Hepatocyte (in vitro differentiated cells): ENCODE data around the gene NETO1.

Experiments used
- EZH2 ChIP-seq: fragments of 200-600 bp; sonication (generic); IDR thresholded peaks from 2 replicates; pipeline ENCODE4 v1.6.1; 2016; ENCODE audit warnings: antibody characterized with exemption, mild to moderate bottlenecking, borderline replicate concordance
- EZH2phosphoT487 ChIP-seq: fragments of 200-600 bp; sonication (generic); IDR thresholded peaks from one replicate; pipeline ENCODE4 v1.6.1; 2018; ENCODE audit warnings: antibody characterized with exemption, mild to moderate bottlenecking, low read depth, moderate library complexity; ENCODE audit not compliant: unreplicated experiment, severe bottlenecking
- TF ChIP-seq, protein P1 (sequence below): fragments of 200-600 bp; sonication (generic); IDR thresholded peaks from 2 replicates; pipeline ENCODE4 v1.5.1; 2016; ENCODE audit warnings: antibody characterized with exemption, mild to moderate bottlenecking; ENCODE audit not compliant: poor library complexity

DNA sequence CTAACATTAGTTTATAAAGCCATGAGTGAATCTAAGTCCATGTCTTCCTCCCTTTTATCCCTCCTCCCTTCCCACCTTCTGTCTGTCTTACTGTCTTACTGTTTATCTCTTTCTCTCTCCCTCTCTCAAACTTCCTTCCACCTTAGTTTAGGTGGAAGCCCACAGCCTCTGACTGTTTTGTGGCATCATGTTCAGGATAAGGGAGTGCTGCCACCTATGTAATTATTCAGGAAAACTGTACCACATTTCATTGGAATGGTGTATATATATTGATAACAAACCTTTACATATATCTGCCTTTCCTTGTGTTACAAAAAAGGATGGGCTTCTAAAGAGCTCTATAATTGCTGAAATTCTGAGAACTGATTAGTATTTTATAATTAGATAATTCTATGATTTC lies 48.7 kb downstream of the NETO1 start:
- TF ChIP-seq, protein P1, sequence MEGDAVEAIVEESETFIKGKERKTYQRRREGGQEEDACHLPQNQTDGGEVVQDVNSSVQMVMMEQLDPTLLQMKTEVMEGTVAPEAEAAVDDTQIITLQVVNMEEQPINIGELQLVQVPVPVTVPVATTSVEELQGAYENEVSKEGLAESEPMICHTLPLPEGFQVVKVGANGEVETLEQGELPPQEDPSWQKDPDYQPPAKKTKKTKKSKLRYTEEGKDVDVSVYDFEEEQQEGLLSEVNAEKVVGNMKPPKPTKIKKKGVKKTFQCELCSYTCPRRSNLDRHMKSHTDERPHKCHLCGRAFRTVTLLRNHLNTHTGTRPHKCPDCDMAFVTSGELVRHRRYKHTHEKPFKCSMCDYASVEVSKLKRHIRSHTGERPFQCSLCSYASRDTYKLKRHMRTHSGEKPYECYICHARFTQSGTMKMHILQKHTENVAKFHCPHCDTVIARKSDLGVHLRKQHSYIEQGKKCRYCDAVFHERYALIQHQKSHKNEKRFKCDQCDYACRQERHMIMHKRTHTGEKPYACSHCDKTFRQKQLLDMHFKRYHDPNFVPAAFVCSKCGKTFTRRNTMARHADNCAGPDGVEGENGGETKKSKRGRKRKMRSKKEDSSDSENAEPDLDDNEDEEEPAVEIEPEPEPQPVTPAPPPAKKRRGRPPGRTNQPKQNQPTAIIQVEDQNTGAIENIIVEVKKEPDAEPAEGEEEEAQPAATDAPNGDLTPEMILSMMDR, result no peak
- TF ChIP-seq EZH2, result no peak
- TF ChIP-seq EZH2phosphoT487, result no peak
